Measurements from ENCODE around the gene C2CD4A.

Gene C2CD4A

GRCh38 chr15:62087671-62088352 lies 21.0 kb downstream of the C2CD4A start:
- TF ChIP-seq CTCF (IDR thresholded peaks at IDR 0.05; ENCODE audit: poor library complexity, severe bottlenecking): no peak
- Histone ChIP-seq H3K27ac (ENCODE audit: poor library complexity, severe bottlenecking) (no peak overlapping the region), H3K27me3 (ENCODE audit: insufficient read depth, poor library complexity, severe bottlenecking) (no peaks in the 10 kb centered on the region), H3K36me3 (ENCODE audit: low read depth) (no peaks in the 10 kb centered on the region), H3K4me1 (ENCODE audit: insufficient read depth, poor library complexity, severe bottlenecking) (peaks cover 9% of the 10 kb centered on the region), H3K4me3 (ENCODE audit: severe bottlenecking) (no peak overlapping the region), H3K9me3 (ENCODE audit: severe bottlenecking) (no peaks in the 10 kb centered on the region)
- ATAC-seq (ENCODE audit: low read depth) (peak; percentile 55), DNase-seq (ENCODE audit: low spot score) (no peak)

- H3K36me3 ChIP-seq (ENCODE audit: low read depth): no peaks in the 10 kb centered on the region
- H3K9me3 ChIP-seq (ENCODE audit: severe bottlenecking): no peaks in the 10 kb centered on the region
- peaks cover 9% of the 10 kb centered on the region for H3K4me1 ChIP-seq (ENCODE audit: insufficient read depth, poor library complexity, severe bottlenecking)
- TF ChIP-seq CTCF (IDR thresholded peaks at IDR 0.05; ENCODE audit: poor library complexity, severe bottlenecking): no peak
- DNase-seq (ENCODE audit: low spot score): no peak
- H3K27me3 ChIP-seq (ENCODE audit: insufficient read depth, poor library complexity, severe bottlenecking): no peaks in the 10 kb centered on the region
- H3K27ac ChIP-seq (ENCODE audit: poor library complexity, severe bottlenecking): no peak overlapping the region
- no peak for ATAC-seq (ENCODE audit: low read depth)
- no peak overlapping the region for H3K4me3 ChIP-seq (ENCODE audit: severe bottlenecking)
These were observed 21.5 kb downstream of the C2CD4A start for GRCh38 chr15:62088353-62088693.

GRCh38 chr15:62089616-62090015 lies 22.8 kb downstream of the C2CD4A start:
- peak; percentile 43; the same call in 1 of the 3 replicates for ATAC-seq (ENCODE audit: low read depth)
- no peak for DNase-seq (ENCODE audit: low spot score)
- Histone ChIP-seq H3K36me3 (ENCODE audit: low read depth) (no peaks in the 10 kb centered on the region), H3K4me3 (ENCODE audit: severe bottlenecking) (no peak overlapping the region), H3K9me3 (ENCODE audit: severe bottlenecking) (no peaks in the 10 kb centered on the region), H3K27ac (ENCODE audit: poor library complexity, severe bottlenecking) (no peak overlapping the region), H3K27me3 (ENCODE audit: insufficient read depth, poor library complexity, severe bottlenecking) (no peaks in the 10 kb centered on the region), H3K4me1 (ENCODE audit: insufficient read depth, poor library complexity, severe bottlenecking) (peaks cover 9% of the 10 kb centered on the region)
- peak; percentile 48 for TF ChIP-seq CTCF (IDR thresholded peaks at IDR 0.05; ENCODE audit: poor library complexity, severe bottlenecking)

GRCh38 chr15:62090988-62091387 lies 24.2 kb downstream of the C2CD4A start:
- no peaks in the 10 kb centered on the region for H3K9me3 ChIP-seq (ENCODE audit: severe bottlenecking)
- H3K4me3 ChIP-seq (ENCODE audit: severe bottlenecking): no peak overlapping the region
- no peak for TF ChIP-seq CTCF (IDR thresholded peaks at IDR 0.05; ENCODE audit: poor library complexity, severe bottlenecking)

GRCh38 chr15:62093809-62094208 lies 27.0 kb downstream of the C2CD4A start:
- no peaks in the 10 kb centered on the region for H3K9me3 ChIP-seq (ENCODE audit: severe bottlenecking)
- H3K4me3 ChIP-seq (ENCODE audit: severe bottlenecking): no peak overlapping the region
- H3K27me3 ChIP-seq (ENCODE audit: insufficient read depth, poor library complexity, severe bottlenecking): no peaks in the 10 kb centered on the region
- H3K27ac ChIP-seq (ENCODE audit: poor library complexity, severe bottlenecking): no peak overlapping the region
- ATAC-seq (ENCODE audit: low read depth) (no peak), DNase-seq (ENCODE audit: low spot score) (no peak)
- no peak for TF ChIP-seq CTCF (IDR thresholded peaks at IDR 0.05; ENCODE audit: poor library complexity, severe bottlenecking)
- no peaks in the 10 kb centered on the region for H3K36me3 ChIP-seq (ENCODE audit: low read depth)
- peaks cover 9% of the 10 kb centered on the region for H3K4me1 ChIP-seq (ENCODE audit: insufficient read depth, poor library complexity, severe bottlenecking)

More at GRCh38 chr15:62090988-62091387, 24.2 kb downstream of the C2CD4A start:
- no peak overlapping the region for H3K27ac ChIP-seq (ENCODE audit: poor library complexity, severe bottlenecking)
- H3K36me3 ChIP-seq (ENCODE audit: low read depth): no peaks in the 10 kb centered on the region
- ATAC-seq (ENCODE audit: low read depth): no peak
- no peaks in the 10 kb centered on the region for H3K27me3 ChIP-seq (ENCODE audit: insufficient read depth, poor library complexity, severe bottlenecking)
- no peak for DNase-seq (ENCODE audit: low spot score)
- peaks cover 9% of the 10 kb centered on the region for H3K4me1 ChIP-seq (ENCODE audit: insufficient read depth, poor library complexity, severe bottlenecking)

Measured in RWPE2 (cell line).